Common myeloid progenitor, CD34-positive (primary cell): ENCODE measurements around the gene MYBPC3.

Experiments used
- CTCF ChIA-PET: fragments of 350-600 bp; sonication (Branson Sonifier 250); formaldehyde crosslinking; loops from one replicate; lab custom pipeline; 2021; ENCODE audit warnings: antibody characterized with exemption; lab: Charles Lee
- POLR2A ChIA-PET: fragments of 350-600 bp; sonication (Branson Sonifier 250); formaldehyde crosslinking; loops from one replicate; lab custom pipeline; 2021; ENCODE audit warnings: antibody characterized with exemption; lab: Charles Lee
- DNase-seq, 3 donors: peaks; one replicate each; pipeline versions ENCODE4 v3.0.0 to v3.0.0-alpha.2; 2013
- H3K27ac ChIP-seq, 2 experiments: 1 replicate in 1 of 2; 2 replicates in 1 of 2; pipeline ENCODE4 v1.7.0; 2013; ENCODE audit warnings: inconsistent platforms in 2 of 2, low read length in 2 of 2, mild to moderate bottlenecking in 2 of 2, low read depth in 1 of 2, moderate library complexity in 1 of 2; ENCODE audit not compliant: severe bottlenecking in 2 of 2, insufficient read depth in 1 of 2, poor library complexity in 1 of 2
- H3K27me3 ChIP-seq, 5 experiments: replicated peaks in 2 of 5; 1 replicate in 3 of 5; 2 replicates in 2 of 5; pipeline versions ENCODE4 v1.6.1 to v1.7.0; 2013; ENCODE audit warnings: low read length in 4 of 5, mild to moderate bottlenecking in 2 of 5, moderate library complexity in 2 of 5, inconsistent platforms in 1 of 5; ENCODE audit not compliant: insufficient read depth in 5 of 5, control insufficient read depth in 4 of 5
- H3K36me3 ChIP-seq, 4 experiments: 1 replicate in 2 of 4; 2 replicates in 2 of 4; pipeline versions ENCODE4 v1.6.1 to v1.7.0; 2013; ENCODE audit warnings: low read length in 3 of 4, control low read depth in 1 of 4, mild to moderate bottlenecking in 1 of 4; ENCODE audit not compliant: control insufficient read depth in 4 of 4, insufficient read depth in 4 of 4
- H3K4me1 ChIP-seq, 4 experiments: 1 replicate in 3 of 4; 2 replicates in 1 of 4; pipeline versions ENCODE4 v1.6.1 to v1.7.1; 2013; ENCODE audit warnings: low read length in 3 of 4, mild to moderate bottlenecking in 3 of 4, control low read depth in 1 of 4, inconsistent platforms in 1 of 4, moderate library complexity in 1 of 4; ENCODE audit not compliant: control insufficient read depth in 4 of 4, insufficient read depth in 4 of 4; ENCODE audit errors: control extremely low read depth in 1 of 4
- H3K4me3 ChIP-seq, 7 experiments: 1 replicate in 4 of 7; 2 replicates in 3 of 7; pipeline versions ENCODE4 v1.5.1 to v1.7.0; 2013; ENCODE audit warnings: mild to moderate bottlenecking in 7 of 7, low read length in 6 of 7, moderate library complexity in 6 of 7, inconsistent platforms in 2 of 7, low read depth in 2 of 7, control low read depth in 1 of 7; ENCODE audit not compliant: insufficient read depth in 4 of 7, control insufficient read depth in 1 of 7; ENCODE audit errors: extremely low read depth in 1 of 7
- H3K9me3 ChIP-seq, 5 experiments: 1 replicate in 4 of 5; 2 replicates in 1 of 5; pipeline versions ENCODE4 v1.6.1 to v1.7.1; 2013; ENCODE audit warnings: low read length in 4 of 5, mild to moderate bottlenecking in 2 of 5, inconsistent platforms in 1 of 5, low read depth in 1 of 5, moderate library complexity in 1 of 5; ENCODE audit not compliant: control insufficient read depth in 4 of 5, insufficient read depth in 2 of 5; ENCODE audit errors: control extremely low read depth in 1 of 5
- WGBS: methylation state at CpG from one replicate; pipeline ENCODE4 v1.1.5; 2013; ENCODE audit not compliant: insufficient coverage; 5-methylcytosine and 5-hydroxymethylcytosine counted together

MYBPC3 gene

DNA sequence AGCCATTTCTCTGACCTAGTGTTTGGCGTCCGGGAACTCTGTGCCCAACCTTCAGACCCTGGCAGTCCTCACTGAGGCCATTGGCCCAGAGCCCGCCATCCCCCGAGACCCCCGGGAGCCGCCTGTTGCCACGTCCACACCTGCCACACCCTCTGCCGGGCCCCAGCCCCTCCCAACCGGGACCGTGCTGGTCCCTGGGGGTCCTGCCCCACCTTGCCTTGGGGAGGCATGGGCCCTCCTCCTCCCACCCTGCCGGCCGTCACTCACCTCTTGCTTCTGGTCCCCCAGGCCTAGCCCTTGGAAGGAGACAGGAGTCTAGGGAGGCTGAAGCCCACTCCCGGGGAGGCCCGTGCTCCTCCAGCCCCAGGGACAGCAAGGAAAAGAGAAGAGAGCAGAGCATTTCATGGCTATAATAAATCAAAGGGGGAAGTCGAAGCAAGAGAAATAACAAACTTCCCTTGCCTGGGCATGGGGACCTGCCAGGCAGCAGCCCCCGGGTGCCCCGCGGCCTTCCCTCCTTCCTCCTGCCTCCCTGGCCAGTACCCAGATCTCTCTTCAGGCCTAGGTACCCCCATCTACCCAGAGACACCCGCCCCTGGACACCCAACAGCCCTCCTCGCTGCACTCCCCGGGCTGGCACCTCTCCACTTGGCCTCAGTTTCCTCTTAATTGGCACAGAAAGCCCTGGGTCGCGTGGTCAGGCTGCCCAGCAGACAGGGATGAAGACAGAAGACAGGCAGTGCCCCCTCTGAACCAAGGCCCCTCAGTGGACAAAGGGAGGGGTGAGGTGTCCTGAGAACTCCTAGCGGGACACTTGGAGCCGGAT lies 42.9 kb upstream of the MYBPC3 start:
- WGBS = 10% methylated on average over 24 of the region's 25 CpGs
- Histone ChIP-seq H3K36me3 (no peaks in the 10 kb centered on the region), H3K4me3 (peak overlapping the region in 6 of 7 experiments; percentile 23 to 72 (median 60)), H3K27ac (peak overlapping the region; percentile 90 to 97), H3K4me1 (peaks cover 12 to 94% (median 92%) of the 10 kb centered on the region in 4 experiments), H3K9me3 (no peaks in the 10 kb centered on the region), H3K27me3 (no peaks in the 10 kb centered on the region)
- ChIA-PET POLR2A (interaction anchor here (0.9 to 5.2 kb wide), 5 partner anchors 16 to 36 kb away, joined by 3 to 68 read pairs (median 8); partner anchors contain the start of gene SPI1), CTCF (interaction anchor here (9.4 to 13.8 kb wide), 2 partner anchors 12 to 16 kb away, joined by 136 to 138 read pairs; partner anchors contain the start of genes SLC39A13 and SPI1)
- DNase-seq = peak in 1 of 3 donors; percentile 52

DNA sequence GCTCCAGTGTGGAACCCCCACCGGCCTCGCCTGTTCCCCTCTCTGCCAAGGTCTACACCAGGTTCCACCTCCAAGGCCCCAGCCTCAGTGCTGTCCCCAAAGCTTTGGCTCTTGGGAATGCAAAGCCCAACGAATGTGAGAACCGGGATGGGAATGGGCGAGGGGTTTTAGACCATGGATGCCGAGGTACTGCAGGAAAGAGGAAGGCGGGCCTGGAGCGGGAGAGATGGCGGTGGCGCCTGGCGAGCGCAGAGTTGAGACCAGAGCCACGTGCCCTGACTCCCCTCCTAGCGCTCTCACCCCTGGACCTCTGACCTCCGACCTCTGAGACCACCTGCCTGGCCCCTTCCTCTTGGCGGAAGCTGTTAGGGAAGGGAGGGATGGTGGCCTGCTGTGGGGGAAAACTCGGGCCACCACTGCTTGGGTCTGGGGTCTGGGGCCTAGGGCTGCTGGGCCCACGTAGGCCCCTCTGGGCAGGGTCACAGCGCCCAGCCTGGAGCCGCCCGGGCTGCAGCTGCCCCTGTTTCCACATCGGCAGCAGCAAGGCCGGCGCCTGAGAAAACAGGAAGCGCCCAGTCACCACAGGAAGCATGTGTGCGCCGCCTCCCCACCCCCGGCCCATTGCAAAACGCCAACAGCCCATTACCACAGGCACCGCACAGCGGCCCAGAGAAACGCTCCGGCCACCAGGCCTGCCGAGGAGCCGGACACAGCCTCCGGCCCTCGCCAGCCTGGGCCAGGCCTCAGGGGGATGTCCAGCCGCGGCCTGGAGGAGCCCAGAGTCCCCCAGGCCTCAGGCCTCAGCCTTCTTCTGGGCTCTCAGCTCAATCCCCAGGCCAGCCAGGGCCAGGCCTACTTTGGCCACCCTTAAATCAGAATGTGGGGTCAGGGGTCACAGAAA lies 42.1 kb upstream of the MYBPC3 start:
- Histone ChIP-seq H3K9me3 (no peaks in the 10 kb centered on the region), H3K4me3 (peak overlapping the region in 6 of 7 experiments; percentile 38 to 72 (median 60)), H3K27me3 (no peaks in the 10 kb centered on the region), H3K36me3 (no peaks in the 10 kb centered on the region), H3K27ac (peak overlapping the region; percentile 90 to 97), H3K4me1 (peaks cover 15 to 96% (median 93%) of the 10 kb centered on the region in 4 experiments)
- CTCF ChIA-PET = interaction anchor here (1.0 to 13.8 kb wide), 4 partner anchors 13 to 25 kb away, joined by 5 to 138 read pairs (median 100); partner anchors contain the start of genes SLC39A13 and SPI1
- WGBS = 5% methylated on average over 22 of the region's 39 CpGs
- POLR2A ChIA-PET = interaction anchor here (0.6 to 5.2 kb wide), 7 partner anchors 13 to 291 kb away, joined by 3 to 68 read pairs (median 6); partner anchors contain the start of gene SPI1
- peak; percentile 82 to 94 (median 90) for DNase-seq

DNA sequence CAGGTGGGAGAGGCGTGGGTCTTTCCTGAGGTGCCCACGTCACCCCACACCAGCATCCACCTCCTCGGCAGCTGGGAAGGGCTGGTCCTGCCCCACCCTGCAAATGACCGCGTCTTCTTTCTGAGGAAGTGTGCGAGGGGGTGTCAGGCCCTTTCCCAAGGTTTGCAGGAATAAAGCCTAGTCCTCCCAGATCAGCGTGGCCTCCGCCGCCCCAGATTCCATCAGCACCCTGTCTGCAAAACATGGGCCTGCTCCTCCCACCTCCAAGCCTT lies 41.5 kb upstream of the MYBPC3 start:
- peak overlapping the region in 6 of 7 experiments; percentile 38 to 72 (median 60) for H3K4me3 ChIP-seq
- peaks cover 0 to 4% (median 0%) of the 10 kb centered on the region in 4 experiments for H3K36me3 ChIP-seq
- peaks cover 13 to 97% (median 93%) of the 10 kb centered on the region in 4 experiments for H3K4me1 ChIP-seq
- POLR2A ChIA-PET = interaction anchor here (1.2 to 5.2 kb wide), 5 partner anchors 10 to 35 kb away, joined by 4 to 68 read pairs (median 8); partner anchors contain the start of gene SPI1
- H3K9me3 ChIP-seq = no peaks in the 10 kb centered on the region
- DNase-seq = no peak
- 10% methylated on average over 7 of the region's 9 CpGs for WGBS
- CTCF ChIA-PET = interaction anchor here (0.9 to 13.8 kb wide), 5 partner anchors 13 to 33 kb away, joined by 3 to 138 read pairs (median 63); partner anchors contain the start of genes SLC39A13 and SPI1
- no peaks in the 10 kb centered on the region for H3K27me3 ChIP-seq
- H3K27ac ChIP-seq = peak overlapping the region; percentile 90 to 97

DNA sequence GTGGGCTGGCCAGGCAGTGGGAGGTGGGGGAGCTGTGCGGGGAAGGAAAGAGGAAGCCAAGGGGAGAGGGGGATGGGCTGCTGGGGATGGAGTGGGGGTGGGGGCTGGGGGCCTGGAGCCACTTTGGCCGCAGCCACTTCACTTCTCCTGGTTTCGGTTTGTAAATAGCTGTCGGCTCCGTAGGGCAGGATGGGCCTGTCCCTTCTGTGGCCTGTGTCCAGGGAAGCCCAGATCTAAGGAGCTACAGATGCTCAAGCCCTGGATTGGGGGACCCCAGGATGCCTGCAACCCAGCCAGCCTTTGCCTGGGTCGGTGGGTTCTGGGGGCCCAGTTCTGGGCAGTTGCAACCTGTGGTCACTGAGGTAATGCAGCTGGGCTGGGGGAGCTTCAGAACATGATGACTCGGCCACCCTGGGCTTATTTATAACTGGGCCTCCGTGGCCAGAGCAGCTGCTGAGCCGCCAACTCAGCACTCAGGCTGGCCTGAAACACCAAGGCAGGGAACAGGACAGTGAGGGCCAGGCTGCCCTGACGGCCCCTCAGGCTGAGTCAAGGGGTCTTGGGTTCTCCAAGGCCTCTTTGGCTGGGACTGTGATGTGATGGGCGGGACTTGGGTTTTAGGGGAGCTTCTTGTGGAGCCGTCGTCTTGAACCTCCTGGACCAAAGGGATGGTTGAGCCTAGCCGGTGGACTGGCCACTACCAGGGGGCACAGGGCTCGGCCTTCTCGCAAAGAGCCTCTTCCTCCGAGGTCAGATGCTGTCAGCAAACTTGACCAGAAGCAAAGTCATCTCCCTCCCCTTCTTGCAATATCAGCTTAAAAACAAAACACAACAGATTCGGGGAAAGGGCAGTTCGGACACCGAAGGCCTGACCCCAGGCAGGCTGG lies 40.9 kb upstream of the MYBPC3 start:
- peak in 2 of 3 donors; percentile 71 to 75 for DNase-seq
- H3K27ac ChIP-seq = peak overlapping the region; percentile 90 to 97
- H3K4me3 ChIP-seq = peak overlapping the region in 6 of 7 experiments; percentile 16 to 72 (median 60)
- ChIA-PET POLR2A (interaction anchor here (1.0 to 5.2 kb wide), 8 partner anchors 10 to 34 kb away, joined by 3 to 68 read pairs (median 6); partner anchors contain the start of genes SLC39A13 and SPI1), CTCF (interaction anchor here (0.8 to 13.8 kb wide), 7 partner anchors 14 to 33 kb away, joined by 3 to 138 read pairs (median 5); partner anchors contain the start of genes SLC39A13 and SPI1)
- no peaks in the 10 kb centered on the region for H3K9me3 ChIP-seq
- H3K36me3 ChIP-seq = peaks cover 0 to 6% (median 0%) of the 10 kb centered on the region in 4 experiments
- no peaks in the 10 kb centered on the region for H3K27me3 ChIP-seq
- H3K4me1 ChIP-seq = peaks cover 13 to 96% (median 93%) of the 10 kb centered on the region in 4 experiments
- WGBS = 34% methylated on average over 17 of the region's 20 CpGs

DNA sequence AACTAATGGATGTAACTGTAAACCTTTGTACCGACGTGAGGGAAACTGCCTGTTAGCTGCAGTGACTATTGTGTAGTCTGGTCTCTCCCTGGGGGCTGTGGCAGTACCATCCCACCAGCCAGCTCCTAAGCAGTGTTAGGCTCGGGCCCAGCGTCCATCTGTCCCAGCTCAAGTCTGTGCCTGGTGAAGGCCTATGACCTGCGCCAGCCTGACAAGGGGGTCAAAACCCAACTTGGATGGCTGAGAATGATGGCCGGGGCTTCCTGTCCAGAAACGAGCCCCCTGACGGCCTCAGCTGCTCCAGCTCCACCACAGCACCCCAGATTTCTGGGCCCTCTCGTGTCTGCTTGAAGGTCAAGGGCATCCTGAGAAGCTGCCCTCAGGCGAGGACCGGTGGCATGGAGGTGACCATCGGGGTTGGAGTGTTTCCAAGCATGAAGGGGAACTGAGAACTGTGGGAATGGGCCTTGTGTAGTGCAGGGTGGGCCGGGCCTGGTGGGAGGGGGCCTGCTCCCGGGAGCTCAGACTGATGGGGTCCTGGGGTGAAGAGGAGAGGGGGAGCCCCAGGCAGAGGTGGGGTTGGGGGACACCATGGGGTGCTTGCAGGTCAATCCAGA lies 40.2 kb upstream of the MYBPC3 start:
- Histone ChIP-seq H3K36me3 (peaks cover 0 to 6% (median 0%) of the 10 kb centered on the region in 4 experiments), H3K4me1 (peaks cover 9 to 95% (median 93%) of the 10 kb centered on the region in 4 experiments), H3K27ac (peak overlapping the region; percentile 90 to 97), H3K27me3 (no peaks in the 10 kb centered on the region), H3K4me3 (peak overlapping the region in 4 of 7 experiments; percentile 7 to 72 (median 36)), H3K9me3 (no peaks in the 10 kb centered on the region)
- POLR2A ChIA-PET = interaction anchor here (0.6 to 5.2 kb wide), 7 partner anchors 10 to 32 kb away, joined by 3 to 68 read pairs (median 4); partner anchors contain the start of genes SLC39A13 and SPI1
- CTCF ChIA-PET = interaction anchor here (0.8 to 13.8 kb wide), 5 partner anchors 13 to 29 kb away, joined by 3 to 138 read pairs (median 63); partner anchors contain the start of genes SLC39A13 and SPI1
- no peak for DNase-seq
- WGBS = 69% methylated on average over 9 of the region's 14 CpGs
